Activated gamma-delta T cell treated with anti-CD3 and anti-CD28 coated beads, Interleukin-2, amount 50 U/mL, for 16 hours (primary cell): ENCODE data around the gene HS6ST2.
"Not testable (repeated sequence)": the region's sequence is repeated elsewhere in the genome, so short reads cannot be mapped to it uniquely, and the experiment has no call there.

Experiments
- DNase-seq: peaks from one replicate; pipeline ENCODE4 v3.0.0-alpha.2; 2020; ENCODE audit warnings: low read depth

Gene HS6ST2

GRCh38 chrX:132940727-132941327, 17.6 kb downstream of the HS6ST2 start:
- no peak for DNase-seq

GRCh38 chrX:132933170-132933569, 25.3 kb downstream of the HS6ST2 start:
- no peak for DNase-seq

- no peak for DNase-seq
Measured at GRCh38 chrX:132924426-132924825, 34.0 kb downstream of the HS6ST2 start.

- DNase-seq, result no peak
Measured at GRCh38 chrX:132918523-132918922, 39.9 kb downstream of the HS6ST2 start.

- no peak for DNase-seq
Measured at GRCh38 chrX:132916349-132916748, 42.1 kb downstream of the HS6ST2 start.

GRCh38 chrX:132909643-132910042, 48.8 kb downstream of the HS6ST2 start:
- DNase-seq, result no peak

GRCh38 chrX:132908891-132909290, 49.5 kb downstream of the HS6ST2 start:
- DNase-seq, result no peak

GRCh38 chrX:132900633-132901293, 57.7 kb downstream of the HS6ST2 start:
- no peak for DNase-seq

- no peak for DNase-seq
Measured at GRCh38 chrX:132887569-132887968, 70.9 kb downstream of the HS6ST2 start.

- DNase-seq, result no peak
Measured at GRCh38 chrX:132883358-132883915, 75.0 kb downstream of the HS6ST2 start.

GRCh38 chrX:132880753-132881152, 77.7 kb downstream of the HS6ST2 start:
- not testable (repeated sequence) for DNase-seq

GRCh38 chrX:132877954-132878536, 80.4 kb downstream of the HS6ST2 start:
- no peak for DNase-seq

GRCh38 chrX:132876523-132877338, 81.7 kb downstream of the HS6ST2 start:
- DNase-seq, result no peak

GRCh38 chrX:132875650-132876522, 82.5 kb downstream of the HS6ST2 start:
- no peak for DNase-seq

GRCh38 chrX:132862562-132862961, 95.9 kb downstream of the HS6ST2 start:
- no peak for DNase-seq

GRCh38 chrX:132861076-132861475, 97.4 kb downstream of the HS6ST2 start:
- no peak for DNase-seq

- no peak for DNase-seq
Measured at GRCh38 chrX:132860200-132860599, 98.2 kb downstream of the HS6ST2 start.

- no peak for DNase-seq
Measured at GRCh38 chrX:132858018-132858417, 100.4 kb downstream of the HS6ST2 start.

- no peak for DNase-seq
Measured at GRCh38 chrX:132855780-132856341, 102.6 kb downstream of the HS6ST2 start.

- no peak for DNase-seq
Measured at GRCh38 chrX:132853040-132853439, 105.4 kb downstream of the HS6ST2 start.
